ENCODE results near the gene CLDN17.

The CLDN17 gene

DNA sequence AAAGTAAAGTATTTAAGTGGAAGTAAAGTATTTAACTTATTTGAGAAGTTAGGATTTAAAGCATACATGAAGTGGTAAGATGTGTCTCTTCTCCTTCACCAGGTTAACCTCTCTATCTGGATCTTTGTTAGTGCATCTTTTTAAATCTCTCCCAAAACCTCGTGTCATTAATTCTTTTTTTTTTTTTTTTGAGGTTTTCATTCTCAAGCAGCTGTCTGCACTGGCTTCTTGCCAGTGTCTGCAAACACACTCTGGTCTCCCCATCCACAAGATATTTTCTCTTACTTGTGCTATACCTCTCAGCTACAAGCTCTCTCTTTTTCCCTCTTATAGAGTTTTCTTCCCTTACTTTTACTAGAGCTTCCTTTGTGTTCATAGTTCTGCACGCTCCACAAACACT is 49.0 kb downstream of the CLDN17 start:
- DNase-seq (ENCODE audit: low read depth), result no peak

DNA sequence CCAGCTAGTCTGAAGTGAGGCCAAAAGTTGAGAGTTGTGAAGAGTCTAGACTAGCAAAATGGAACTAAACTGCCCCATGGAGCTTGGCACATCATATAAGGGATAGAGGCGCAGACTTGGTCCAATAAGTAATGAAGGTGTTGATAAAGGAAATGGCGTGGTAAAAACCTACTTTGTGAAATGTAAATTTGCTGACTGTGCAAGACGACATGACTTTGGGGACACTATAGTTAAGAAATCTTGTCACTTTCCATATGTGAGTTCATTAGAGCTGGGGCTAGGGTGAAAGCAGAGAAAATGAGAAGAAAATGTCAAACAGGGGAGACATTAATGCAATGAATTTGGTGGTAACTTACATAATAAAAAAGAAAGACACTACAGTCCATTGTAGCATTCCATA is 50.1 kb downstream of the CLDN17 start:
- DNase-seq (ENCODE audit: low read depth), result no peak

Measured in activated T-cell treated with anti-CD3 and anti-CD28 coated beads for 48 hours (primary cell).